CD4-positive, CD25-positive, alpha-beta regulatory T cell (primary cell): Measurements from ENCODE around the gene ENTREP3. TPM values are rescaled to one million over a fixed set of nuclear protein-coding genes. Genes with fewer than 3 reads are reported as not detected.
"Not testable (repeated sequence)": the region's sequence is repeated elsewhere in the genome, so short reads cannot be mapped to it uniquely, and the experiment has no call there.

Source experiments
- ATAC-seq, 2 donors: fragments of 150-1000 bp; cut with Tn5 transposase; one replicate each; pipeline ENCODE4 v1.10.0; 2021; ENCODE audit warnings: low read depth in 2 of 2, moderate number of reproducible peaks in 2 of 2, moderate library complexity in 1 of 2
- DNase-seq, 3 donors: peaks; one replicate each; pipeline versions ENCODE4 v3.0.0 to v3.0.0-alpha.2; 2012 to 2022; ENCODE audit warnings: mixed read lengths in 1 of 3
- H3K27ac ChIP-seq: one replicate; pipeline ENCODE4 v1.7.0; 2013; ENCODE audit warnings: mild to moderate bottlenecking, low read length; ENCODE audit not compliant: insufficient read depth, poor library complexity, severe bottlenecking
- H3K27me3 ChIP-seq: one replicate; pipeline ENCODE4 v1.7.0; 2013; ENCODE audit warnings: low read length; ENCODE audit not compliant: control insufficient read depth, insufficient read depth
- H3K36me3 ChIP-seq: one replicate; pipeline ENCODE4 v1.7.0; 2013; ENCODE audit warnings: mild to moderate bottlenecking, low read length, moderate library complexity; ENCODE audit not compliant: control insufficient read depth, insufficient read depth
- H3K4me1 ChIP-seq: 2 replicates; pipeline ENCODE4 v1.7.0; 2013; ENCODE audit warnings: mild to moderate bottlenecking, low read length; ENCODE audit not compliant: insufficient read depth, control insufficient read depth, poor library complexity, severe bottlenecking
- H3K4me3 ChIP-seq: one replicate; pipeline ENCODE4 v1.7.0; 2013; ENCODE audit warnings: low read depth, mild to moderate bottlenecking, low read length, moderate library complexity
- H3K9me3 ChIP-seq, 2 experiments: 1 replicate in 1 of 2; 2 replicates in 1 of 2; pipeline ENCODE4 v1.7.0; 2013; ENCODE audit warnings: low read length in 2 of 2, mild to moderate bottlenecking in 1 of 2, moderate library complexity in 1 of 2; ENCODE audit not compliant: control insufficient read depth in 2 of 2
- H3K27ac Mint-ChIP-seq, 3 donors: one replicate each; pipeline ENCODE4 v1.8.0; 2020 to 2022; ENCODE audit warnings: mild to moderate bottlenecking in 3 of 3, mixed read lengths in 3 of 3, moderate library complexity in 2 of 3
- H3K27me3 Mint-ChIP-seq: one replicate; pipeline ENCODE4 v1.8.0; 2022; ENCODE audit warnings: mild to moderate bottlenecking, mixed read lengths
- H3K36me3 Mint-ChIP-seq: one replicate; pipeline ENCODE4 v1.8.0; 2020; ENCODE audit warnings: mixed read lengths
- H3K4me1 Mint-ChIP-seq, 4 donors: one replicate each; pipeline ENCODE4 v1.8.0; 2020 to 2022; ENCODE audit warnings: mixed read lengths in 4 of 4, mild to moderate bottlenecking in 1 of 4
- H3K4me3 Mint-ChIP-seq, 4 donors: one replicate each; pipeline ENCODE4 v1.8.0; 2020 to 2022; ENCODE audit warnings: mild to moderate bottlenecking in 4 of 4, mixed read lengths in 4 of 4, moderate library complexity in 3 of 4
- H3K9me3 Mint-ChIP-seq, 7 donors: one replicate each; pipeline ENCODE4 v1.8.0; 2020 to 2022; ENCODE audit warnings: mixed read lengths in 7 of 7, mild to moderate bottlenecking in 3 of 7, moderate library complexity in 2 of 7
- polyA plus RNA-seq, 4 donors: library from polyadenylated mRNA; unstranded; fragments of 300-500 nt; fragmentation: Illumina TruSeq; gene quantifications; one replicate each; pipeline ENCODE4 v1.2.3, GENCODE V29; 2021
- total RNA-seq: library from RNA; stranded (reverse); gene quantifications from one replicate; pipeline ENCODE4 v1.2.3, GENCODE V29; 2022

ENTREP3 gene
- total and polyA plus RNA-seq, 5 donors from 2014 or later = 0.57 to 7.8 (median 0.76) TPM

GRCh38 chr1:155247667-155248553 lies 7.4 kb downstream of the ENTREP3 start:
- no peaks in the 10 kb centered on the region for H3K36me3 ChIP-seq
- no peak for ATAC-seq
- H3K36me3 Mint-ChIP-seq = peaks cover 4% of the 10 kb centered on the region
- H3K27me3 Mint-ChIP-seq = peaks cover 13% of the 10 kb centered on the region
- H3K4me3 ChIP-seq = no peak overlapping the region
- no peaks in the 10 kb centered on the region for H3K9me3 ChIP-seq
- peaks cover 0 to 4% (median 2%) of the 10 kb centered on the region in 7 donors for H3K9me3 Mint-ChIP-seq
- no peak for DNase-seq
- H3K4me3 Mint-ChIP-seq = peak overlapping the region in 2 of 4 donors; percentile 5 to 44
- H3K27me3 ChIP-seq = no peaks in the 10 kb centered on the region
- peaks cover 7 to 38% (median 24%) of the 10 kb centered on the region in 4 donors for H3K4me1 Mint-ChIP-seq
- H3K4me1 ChIP-seq = peaks cover 27% of the 10 kb centered on the region
- H3K27ac Mint-ChIP-seq = no peak overlapping the region
- no peak overlapping the region for H3K27ac ChIP-seq

- Mint-ChIP-seq H3K4me1 (peaks cover 11 to 46% (median 28%) of the 10 kb centered on the region in 4 donors), H3K4me3 (peak overlapping the region in 2 of 4 donors; percentile 52 to 97)
Observed at GRCh38 chr1:155246796-155247195, 8.5 kb downstream of the ENTREP3 start.

GRCh38 chr1:155245163-155245524 lies 10.1 kb downstream of the ENTREP3 start:
- no peak for DNase-seq
- H3K9me3 Mint-ChIP-seq = peaks cover 0 to 4% (median 2%) of the 10 kb centered on the region in 7 donors

More at GRCh38 chr1:155246796-155247195, 8.5 kb downstream of the ENTREP3 start:
- H3K27ac ChIP-seq, H3K36me3 Mint-ChIP-seq, DNase-seq, H3K36me3 ChIP-seq, H3K9me3 ChIP-seq, H3K27me3 ChIP-seq, H3K9me3 Mint-ChIP-seq, ATAC-seq, H3K4me3 ChIP-seq: not testable (repeated sequence)
- H3K4me1 ChIP-seq = peaks cover 29% of the 10 kb centered on the region
- Mint-ChIP-seq H3K27ac (peak overlapping the region in 2 of 3 donors; percentile 14 to 53), H3K27me3 (peaks cover 13% of the 10 kb centered on the region)

GRCh38 chr1:155244368-155245162 lies 10.7 kb downstream of the ENTREP3 start:
- H3K27ac Mint-ChIP-seq = peak overlapping the region; percentile 98 to 100 (median 99)
- H3K4me3 ChIP-seq = peak overlapping the region; percentile 73
- H3K9me3 Mint-ChIP-seq = peaks cover 0 to 4% (median 2%) of the 10 kb centered on the region in 7 donors
- peak; percentile 88 to 89 for ATAC-seq
- H3K4me3 Mint-ChIP-seq = peak overlapping the region; percentile 90 to 99 (median 95)
- no peaks in the 10 kb centered on the region for H3K9me3 ChIP-seq
- peak overlapping the region; percentile 79 for H3K27ac ChIP-seq
- peaks cover 34% of the 10 kb centered on the region for H3K4me1 ChIP-seq
- H3K36me3 ChIP-seq = peaks cover under 1% of the 10 kb centered on the region
- DNase-seq = peak; percentile 87 to 99 (median 93)
- peaks cover 17 to 57% (median 36%) of the 10 kb centered on the region in 4 donors for H3K4me1 Mint-ChIP-seq
- no peaks in the 10 kb centered on the region for H3K27me3 ChIP-seq
- H3K36me3 Mint-ChIP-seq = peaks cover 4% of the 10 kb centered on the region
- peaks cover 13% of the 10 kb centered on the region for H3K27me3 Mint-ChIP-seq

More at GRCh38 chr1:155245163-155245524, 10.1 kb downstream of the ENTREP3 start:
- Mint-ChIP-seq H3K27me3 (peaks cover 13% of the 10 kb centered on the region), H3K36me3 (peaks cover 4% of the 10 kb centered on the region), H3K4me3 (peak overlapping the region; percentile 90 to 99 (median 95)), H3K27ac (peak overlapping the region; percentile 98 to 100 (median 99)), H3K4me1 (peaks cover 17 to 54% (median 36%) of the 10 kb centered on the region in 4 donors)
- H3K4me3 ChIP-seq = peak overlapping the region; percentile 73
- peak overlapping the region; percentile 79 for H3K27ac ChIP-seq
- H3K36me3 ChIP-seq = no peaks in the 10 kb centered on the region
- no peaks in the 10 kb centered on the region for H3K27me3 ChIP-seq
- H3K9me3 ChIP-seq = no peaks in the 10 kb centered on the region
- H3K4me1 ChIP-seq = peaks cover 37% of the 10 kb centered on the region
- ATAC-seq = no peak

- Histone ChIP-seq H3K9me3 (no peaks in the 10 kb centered on the region), H3K4me3 (peak overlapping the region; percentile 73), H3K27ac (peak overlapping the region; percentile 79), H3K4me1 (peaks cover 34% of the 10 kb centered on the region), H3K27me3 (no peaks in the 10 kb centered on the region), H3K36me3 (peaks cover 7% of the 10 kb centered on the region)
- peaks cover 17 to 63% (median 36%) of the 10 kb centered on the region in 4 donors for H3K4me1 Mint-ChIP-seq
- peak overlapping the region; percentile 90 to 99 (median 95) for H3K4me3 Mint-ChIP-seq
- DNase-seq (no peak), ATAC-seq (no peak)
- peaks cover 0 to 4% (median 2%) of the 10 kb centered on the region in 7 donors for H3K9me3 Mint-ChIP-seq
- peak overlapping the region; percentile 48 to 98 (median 93) for H3K27ac Mint-ChIP-seq
- peaks cover 10% of the 10 kb centered on the region for H3K36me3 Mint-ChIP-seq
- H3K27me3 Mint-ChIP-seq = peaks cover 13% of the 10 kb centered on the region
Observed at GRCh38 chr1:155242805-155243358, 12.4 kb downstream of the ENTREP3 start.

- ATAC-seq (no peak), DNase-seq (no peak)
- Histone ChIP-seq H3K4me1 (peaks cover 34% of the 10 kb centered on the region), H3K4me3 (no peak overlapping the region), H3K27ac (no peak overlapping the region), H3K27me3 (no peaks in the 10 kb centered on the region), H3K36me3 (peaks cover 10% of the 10 kb centered on the region), H3K9me3 (no peaks in the 10 kb centered on the region)
- Mint-ChIP-seq H3K4me3 (peak overlapping the region; percentile 41 to 97 (median 88)), H3K27me3 (peaks cover 13% of the 10 kb centered on the region), H3K36me3 (peaks cover 13% of the 10 kb centered on the region), H3K27ac (peak overlapping the region; percentile 63 to 93 (median 90)), H3K4me1 (peaks cover 17 to 64% (median 36%) of the 10 kb centered on the region in 4 donors), H3K9me3 (peaks cover 0 to 4% (median 2%) of the 10 kb centered on the region in 7 donors)
Observed at GRCh38 chr1:155241841-155242264, 13.4 kb downstream of the ENTREP3 start.

GRCh38 chr1:155241069-155241679 lies 14.1 kb downstream of the ENTREP3 start:
- peak; percentile 50 to 52 for ATAC-seq
- peak overlapping the region; percentile 88 to 97 (median 90) for H3K4me3 Mint-ChIP-seq
- DNase-seq = peak; percentile 65 to 86 (median 76)
- H3K4me1 Mint-ChIP-seq = peaks cover 17 to 70% (median 38%) of the 10 kb centered on the region in 4 donors
- Histone ChIP-seq H3K27ac (peak overlapping the region; percentile 60), H3K27me3 (no peaks in the 10 kb centered on the region), H3K36me3 (peaks cover 15% of the 10 kb centered on the region), H3K4me3 (peak overlapping the region; percentile 95), H3K9me3 (no peaks in the 10 kb centered on the region), H3K4me1 (peaks cover 34% of the 10 kb centered on the region)
- H3K9me3 Mint-ChIP-seq = peaks cover 0 to 4% (median 2%) of the 10 kb centered on the region in 7 donors
- peaks cover 20% of the 10 kb centered on the region for H3K36me3 Mint-ChIP-seq
- peak overlapping the region; percentile 90 to 93 (median 91) for H3K27ac Mint-ChIP-seq
- H3K27me3 Mint-ChIP-seq = peaks cover 13% of the 10 kb centered on the region
